Measurements from ENCODE around the gene NSFL1C. TPM values are rescaled to one million over a fixed set of nuclear protein-coding genes. Genes with fewer than 3 reads are reported as not detected.

NSFL1C gene
- 35.2 and 44.1 TPM in 2 replicates for total RNA-seq (2014; rRNA removed; shearing (Covaris generic))

DNA sequence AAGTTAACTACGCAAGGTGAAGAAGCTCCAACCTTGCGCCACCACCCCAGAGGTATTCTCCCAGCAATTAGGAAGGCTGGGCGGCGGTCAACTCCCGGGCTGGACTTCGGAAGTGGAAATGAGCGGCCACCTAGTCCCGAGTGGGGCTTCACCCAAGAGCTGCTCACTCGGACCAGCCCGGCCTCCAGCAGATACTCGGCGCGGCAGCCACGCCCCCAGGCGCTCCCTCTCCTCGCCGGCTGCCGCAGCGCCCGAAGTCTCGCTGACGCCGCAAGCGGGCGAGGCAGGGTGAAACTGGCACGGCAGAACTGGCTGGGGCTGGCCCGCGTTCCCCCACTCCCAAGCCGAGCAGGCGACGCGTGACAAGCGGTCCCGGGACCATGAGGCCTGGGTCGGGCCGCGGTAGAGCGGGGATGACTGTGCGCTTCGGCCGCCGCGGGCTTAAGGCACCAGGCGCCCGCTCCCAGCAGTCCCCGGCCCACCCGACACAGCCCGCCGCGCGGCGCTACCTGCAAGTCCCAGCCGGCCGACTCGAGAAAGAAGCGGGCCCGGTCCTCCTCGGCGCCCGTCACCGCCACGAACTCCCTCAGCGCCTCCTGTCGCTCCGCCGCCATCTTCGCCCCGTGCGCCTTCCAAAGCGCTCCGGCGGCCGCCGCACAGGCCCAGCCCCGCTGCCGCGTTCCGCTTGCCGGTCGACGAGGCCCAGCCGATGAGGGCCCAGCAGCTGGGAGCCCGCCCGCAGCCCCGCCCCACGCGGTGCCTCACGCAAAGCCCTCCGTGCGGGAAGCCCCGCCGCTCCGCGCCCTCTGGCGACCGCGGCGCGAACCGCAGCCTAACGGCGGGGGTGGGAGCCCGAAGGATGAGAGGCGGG lies at the start of gene NSFL1C:
TSS of gene NSFL1C (minus strand) at position 639 of the 871 bp plus-strand sequence. CDS start at position 614, 25 bp downstream.
- DNase-seq (ENCODE audit: low read depth): peak; percentile 94

DNA sequence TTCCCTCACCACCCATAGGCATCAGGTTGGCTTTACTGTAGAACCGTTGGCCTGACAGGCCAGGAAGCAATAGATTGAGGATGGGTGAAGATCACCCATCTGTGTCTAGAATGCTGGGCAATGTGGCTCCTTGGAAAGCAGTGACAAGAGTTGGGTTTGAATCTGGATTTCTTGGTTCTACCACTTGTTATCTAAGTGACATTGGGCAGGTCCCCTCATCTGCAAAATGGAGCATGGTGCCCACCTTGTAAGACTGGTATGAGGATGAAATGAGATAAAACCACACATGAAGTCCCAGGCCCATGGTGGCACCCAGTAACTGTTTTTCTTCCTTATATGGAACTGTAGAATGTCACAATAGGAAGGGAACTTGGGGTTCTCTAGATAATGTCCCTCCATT lies 47.2 kb upstream of the NSFL1C start:
- DNase-seq (ENCODE audit: low read depth): no peak

DNA sequence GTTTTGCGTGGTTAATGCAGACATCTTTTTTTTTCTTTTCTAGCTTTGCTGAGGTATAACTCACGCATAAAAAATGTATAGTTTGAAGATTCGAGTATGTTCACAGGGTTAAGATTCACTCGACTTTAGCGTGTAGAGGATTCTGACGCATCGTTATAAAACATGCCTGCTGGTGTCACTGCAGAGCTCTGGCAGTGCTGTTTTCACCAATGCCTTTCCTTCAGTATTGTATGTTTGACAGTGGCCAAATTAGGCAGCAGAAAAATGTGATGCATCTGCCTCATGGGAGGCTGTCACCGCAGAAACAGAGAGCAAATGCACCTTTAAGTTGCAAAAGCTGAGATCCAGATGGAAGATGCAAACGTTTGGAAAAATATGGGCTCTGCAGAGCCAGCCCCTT lies 42.6 kb upstream of the NSFL1C start:
- peak; percentile 86 for DNase-seq (ENCODE audit: low read depth)

DNA sequence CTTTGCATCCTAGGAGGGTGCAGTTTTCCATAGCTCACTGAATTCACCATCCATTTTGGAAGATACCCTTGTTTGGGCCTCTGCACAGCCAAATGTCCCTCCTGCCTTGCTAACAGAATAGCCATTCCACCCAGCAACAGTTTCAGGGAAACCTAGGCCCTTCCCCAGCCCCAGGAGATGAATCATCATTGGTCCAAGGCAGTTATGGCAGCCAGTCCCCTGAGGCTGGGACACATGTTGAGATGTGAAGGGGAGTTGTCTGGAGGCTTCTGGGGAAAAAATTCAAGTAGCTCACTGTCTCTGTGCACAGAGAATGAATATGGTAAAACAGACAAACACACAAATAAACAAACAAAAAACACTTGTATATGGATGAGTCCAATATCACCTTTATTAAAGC lies 41.9 kb upstream of the NSFL1C start:
- DNase-seq (ENCODE audit: low read depth): peak; percentile 93

DNA sequence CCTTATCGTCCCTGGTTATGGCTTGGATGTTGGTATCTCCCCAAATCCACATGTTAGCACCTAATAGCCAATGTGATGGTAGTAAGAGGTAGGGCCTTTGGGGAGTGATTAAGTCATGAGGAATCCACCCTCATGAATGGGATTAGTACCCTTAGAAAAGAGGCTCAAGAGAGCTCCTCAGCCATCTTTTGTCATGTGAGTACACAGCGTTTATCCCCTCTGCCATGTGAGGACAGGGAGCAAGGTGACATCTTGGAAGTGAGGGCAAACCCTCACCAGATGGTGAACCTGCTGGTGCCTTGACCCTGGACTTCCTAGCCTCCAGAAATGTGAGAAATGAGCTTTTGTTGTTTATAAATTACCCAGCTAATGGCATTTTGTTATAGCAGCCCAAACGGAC lies 40.6 kb upstream of the NSFL1C start:
- DNase-seq (ENCODE audit: low read depth): peak; percentile 40

DNA sequence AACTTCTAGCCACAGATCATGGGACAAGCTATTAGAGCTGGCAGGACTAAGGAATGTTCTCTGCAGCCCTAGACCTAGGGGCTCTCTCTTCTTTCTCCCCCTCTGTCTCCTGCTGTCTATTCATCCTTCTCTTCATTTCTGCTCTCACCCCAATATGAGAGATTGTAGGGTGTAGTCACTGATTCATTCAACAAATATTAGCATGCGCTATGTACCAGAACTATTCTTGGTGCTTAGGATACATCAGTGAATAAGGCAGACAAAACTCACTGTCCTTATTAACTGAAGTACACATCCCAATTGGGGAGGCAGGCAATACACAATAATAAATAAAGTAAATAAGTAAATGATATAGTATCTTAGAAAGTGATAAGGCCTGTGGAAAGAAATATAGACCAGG lies 39.2 kb upstream of the NSFL1C start:
- DNase-seq (ENCODE audit: low read depth): no peak

DNA sequence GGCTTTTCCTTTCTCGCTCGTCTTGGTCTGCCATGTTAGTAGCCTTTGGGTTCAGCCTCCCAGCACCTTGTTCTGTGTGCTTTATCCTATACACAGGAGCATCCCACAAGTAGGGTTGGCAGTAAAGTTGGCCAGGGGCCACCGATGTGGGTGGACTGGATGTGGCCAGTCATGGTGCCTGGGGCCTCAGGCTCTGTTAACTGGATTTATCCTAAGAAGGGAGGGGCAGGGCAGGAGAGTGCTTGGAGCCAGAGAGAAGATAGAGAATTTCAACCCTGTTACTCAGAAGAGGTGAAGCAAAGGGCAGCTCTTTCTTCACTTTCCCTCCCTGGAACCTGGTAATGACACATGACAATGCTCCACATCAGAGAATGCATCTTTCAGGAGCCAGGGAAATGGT lies 38.7 kb upstream of the NSFL1C start:
- DNase-seq (ENCODE audit: low read depth): peak; percentile 98

DNA sequence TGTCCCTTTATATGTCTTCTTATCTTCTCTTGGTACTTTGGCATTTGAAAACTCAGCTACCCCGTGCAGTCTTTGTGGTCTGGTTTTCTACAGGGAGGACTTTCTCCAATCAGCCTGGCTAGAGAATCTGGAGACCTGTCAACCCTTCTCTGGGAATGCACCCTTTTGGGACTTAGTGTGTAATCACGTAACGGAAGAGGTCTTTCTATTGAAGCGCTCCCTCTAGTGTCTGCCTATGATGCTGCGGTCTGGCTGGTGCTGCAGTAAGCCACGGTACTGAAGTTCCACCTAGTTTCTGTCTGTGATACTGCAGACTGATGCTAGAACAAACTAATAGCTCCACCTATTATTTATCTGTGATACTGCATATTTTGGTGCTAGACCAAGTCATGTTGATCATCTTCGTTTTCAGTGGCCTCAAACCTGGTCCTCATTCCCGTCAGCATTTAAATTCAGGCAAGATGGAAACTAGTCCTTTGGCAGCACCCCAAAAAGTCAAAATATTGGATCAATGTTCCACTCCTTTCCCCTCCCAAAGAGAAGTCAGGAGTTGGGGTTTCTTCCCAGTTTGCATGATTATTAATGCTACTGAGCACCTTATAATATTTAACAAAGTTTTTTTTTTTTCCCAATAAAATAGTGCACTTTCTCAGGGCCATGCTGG lies 37.0 kb upstream of the NSFL1C start:
- DNase-seq (ENCODE audit: low read depth): peak; percentile 96

DNA sequence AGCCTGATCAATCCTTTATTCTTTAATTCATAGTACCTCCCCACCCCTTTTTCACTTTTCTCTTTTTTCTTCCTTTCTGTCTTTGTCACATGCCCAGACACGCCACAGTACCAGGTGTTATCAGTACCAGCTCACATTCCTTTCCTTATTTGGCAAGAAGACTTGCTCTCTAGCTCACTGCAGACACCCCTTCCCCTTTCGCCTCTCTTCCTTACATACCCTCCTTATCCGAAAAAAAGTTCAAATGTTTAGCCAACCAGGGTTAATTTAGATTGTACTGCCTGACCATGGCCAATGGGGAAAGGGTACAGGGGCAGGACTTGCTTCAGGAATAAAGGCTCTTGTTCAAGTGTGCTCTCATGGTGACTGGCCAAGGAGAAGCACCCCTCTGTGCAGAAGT lies 33.8 kb upstream of the NSFL1C start:
- no peak for DNase-seq (ENCODE audit: low read depth)

DNA sequence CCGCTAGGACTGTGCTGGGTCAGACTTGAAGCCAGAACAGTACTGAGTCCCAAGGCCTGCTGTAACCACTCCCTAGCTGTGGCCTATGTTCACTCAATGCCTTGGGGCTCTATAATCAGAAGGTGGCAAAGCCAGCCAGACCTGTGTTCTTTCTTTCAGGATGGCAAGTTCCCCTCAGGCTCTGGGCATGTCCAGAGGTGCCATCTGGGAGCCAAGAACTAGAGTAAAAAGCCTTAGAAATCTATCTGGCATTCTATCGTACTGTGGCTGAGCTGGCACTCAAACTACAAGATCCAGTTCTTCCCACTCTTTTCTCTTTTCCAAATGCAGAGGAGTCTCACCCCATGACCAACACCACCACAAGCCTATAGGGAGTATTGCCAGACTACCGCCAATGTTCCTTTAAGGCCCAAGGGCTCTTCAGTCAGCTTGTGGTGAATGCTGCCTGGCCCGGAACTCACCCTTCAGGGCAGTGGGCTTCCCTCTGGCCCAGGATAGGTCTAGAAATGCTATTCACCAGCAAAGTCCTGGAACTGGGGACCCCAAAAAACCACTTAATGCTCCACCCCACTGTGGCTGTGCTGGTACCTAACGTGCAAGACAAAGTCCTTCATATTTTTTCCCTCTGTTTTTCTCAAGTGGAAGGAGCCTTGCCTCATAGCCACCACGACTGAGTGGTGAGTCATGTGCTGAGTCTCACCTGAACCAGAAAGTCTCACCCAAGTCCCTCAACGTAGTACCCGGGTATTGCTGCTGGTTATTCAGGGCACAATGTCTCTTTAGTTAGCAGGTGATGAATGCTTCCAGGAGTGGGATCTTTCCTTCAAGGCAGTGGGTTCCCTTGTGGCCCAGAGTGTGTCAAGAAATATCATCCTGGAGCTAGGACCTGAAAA lies 33.1 kb upstream of the NSFL1C start:
- DNase-seq (ENCODE audit: low read depth): peak; percentile 55

DNA sequence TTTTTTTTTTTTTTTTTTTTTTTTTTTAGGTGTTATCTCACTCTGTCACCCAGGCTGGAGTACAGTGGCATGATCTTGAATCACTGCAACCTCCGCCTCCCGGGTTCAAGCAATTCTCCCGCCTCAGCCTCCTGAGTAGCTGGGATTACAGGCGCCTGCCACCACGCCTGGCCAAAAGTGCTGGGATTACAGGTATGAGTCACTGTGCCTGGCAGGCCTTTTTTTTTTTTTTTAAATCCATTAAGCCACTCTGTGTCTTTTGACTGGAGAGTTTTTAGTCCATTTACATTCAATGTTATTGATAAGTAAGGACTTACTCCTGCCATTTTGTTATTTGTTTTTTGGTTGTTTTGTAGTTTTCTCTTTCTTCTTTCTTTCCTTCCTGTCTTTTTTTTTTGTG lies 30.7 kb upstream of the NSFL1C start:
- DNase-seq (ENCODE audit: low read depth): peak; percentile 67

DNA sequence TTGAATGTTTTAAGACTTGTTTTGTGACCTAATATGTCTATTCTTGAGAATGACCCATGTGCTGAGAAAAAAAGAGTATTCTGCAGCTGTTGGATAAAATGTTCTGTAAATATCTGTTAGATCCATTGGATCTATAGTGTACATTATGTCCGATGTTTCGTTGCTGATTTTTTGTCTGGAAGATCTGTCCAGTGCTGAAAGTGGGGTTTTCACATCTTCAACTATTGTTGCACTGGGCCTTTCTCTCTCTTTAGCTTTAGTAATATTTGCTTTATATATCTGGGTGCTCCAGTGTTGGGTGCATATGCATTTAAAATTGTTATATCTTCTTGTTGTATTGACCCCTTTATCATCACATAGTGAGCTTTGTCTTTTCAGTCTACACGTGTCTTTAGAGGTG lies 30.3 kb upstream of the NSFL1C start:
- no peak for DNase-seq (ENCODE audit: low read depth)

DNA sequence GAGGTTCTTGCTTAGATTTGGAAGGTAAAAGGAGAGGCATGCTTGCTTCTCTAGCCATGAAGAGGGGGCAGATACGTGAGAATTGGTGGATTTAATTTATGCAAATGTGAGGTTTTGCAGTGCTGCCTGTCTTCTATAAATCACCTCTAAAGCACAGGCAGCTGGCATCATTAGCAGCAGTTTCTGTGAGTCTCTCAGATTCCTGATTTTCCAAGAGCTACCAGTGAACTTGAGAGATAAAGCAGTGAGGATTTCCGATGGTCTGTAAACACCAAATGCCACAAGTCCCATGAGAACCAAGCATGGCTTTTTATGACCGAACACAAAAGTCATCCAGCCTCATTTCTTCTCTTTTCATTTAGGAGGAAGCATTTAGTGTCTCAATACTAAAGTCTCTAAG lies 27.8 kb upstream of the NSFL1C start:
- DNase-seq (ENCODE audit: low read depth): no peak

DNA sequence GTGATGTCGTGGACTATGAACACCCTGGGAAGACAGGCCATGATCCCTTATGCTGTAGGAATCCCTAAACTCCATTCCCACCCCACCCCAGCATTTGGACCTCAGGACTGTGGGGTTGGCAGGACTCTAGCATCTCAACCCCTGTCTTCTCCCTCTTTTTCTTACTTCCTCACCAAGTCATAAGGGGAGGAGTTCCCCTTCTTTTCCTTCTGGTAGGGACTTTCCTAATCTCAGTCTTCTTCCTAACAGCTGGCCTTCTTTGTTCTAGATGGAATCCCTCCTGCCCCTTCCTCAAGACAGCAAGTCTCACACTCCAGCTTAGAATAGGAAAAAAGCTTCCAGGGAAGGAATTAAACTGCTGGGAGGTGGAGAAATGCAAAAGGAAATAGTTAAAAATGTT lies 26.9 kb upstream of the NSFL1C start:
- no peak for DNase-seq (ENCODE audit: low read depth)

DNA sequence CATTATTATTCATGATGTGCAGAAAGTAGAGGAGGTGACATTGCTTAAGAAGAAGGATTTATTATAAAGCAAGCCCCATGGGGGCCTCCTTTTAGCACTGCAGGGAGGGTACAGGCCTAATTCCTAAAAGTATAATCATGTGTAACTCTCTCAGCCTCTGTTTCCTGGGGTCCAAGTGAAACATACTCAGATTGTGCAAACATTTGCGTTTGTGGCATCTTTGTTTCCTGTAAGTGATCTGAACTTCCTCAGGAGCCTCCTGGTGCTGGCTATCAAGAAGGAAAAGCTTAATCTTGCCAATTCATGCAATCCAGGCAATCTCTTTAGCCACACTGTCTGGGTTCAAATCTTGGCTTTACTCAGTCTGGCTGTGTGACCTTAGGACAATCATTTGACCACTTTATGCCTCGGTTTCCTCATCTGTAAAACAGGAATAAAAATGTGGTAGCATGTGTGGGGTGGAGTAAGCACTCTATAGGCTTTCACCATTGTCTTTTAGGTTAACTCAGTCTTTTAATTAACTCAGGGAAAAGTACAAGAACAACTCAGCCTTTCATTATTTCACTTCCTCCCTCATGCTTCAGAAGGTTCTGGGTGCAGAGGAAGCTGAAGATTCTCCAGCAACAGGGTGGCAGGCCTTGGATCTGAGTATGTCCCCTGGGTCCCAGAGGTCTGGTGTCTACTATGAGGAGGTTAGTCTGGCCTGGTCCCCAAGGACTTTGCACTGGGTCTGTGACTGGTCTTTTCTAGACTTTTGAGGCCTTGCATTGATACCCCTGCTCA lies 25.4 kb upstream of the NSFL1C start:
- no peak for DNase-seq (ENCODE audit: low read depth)

DNA sequence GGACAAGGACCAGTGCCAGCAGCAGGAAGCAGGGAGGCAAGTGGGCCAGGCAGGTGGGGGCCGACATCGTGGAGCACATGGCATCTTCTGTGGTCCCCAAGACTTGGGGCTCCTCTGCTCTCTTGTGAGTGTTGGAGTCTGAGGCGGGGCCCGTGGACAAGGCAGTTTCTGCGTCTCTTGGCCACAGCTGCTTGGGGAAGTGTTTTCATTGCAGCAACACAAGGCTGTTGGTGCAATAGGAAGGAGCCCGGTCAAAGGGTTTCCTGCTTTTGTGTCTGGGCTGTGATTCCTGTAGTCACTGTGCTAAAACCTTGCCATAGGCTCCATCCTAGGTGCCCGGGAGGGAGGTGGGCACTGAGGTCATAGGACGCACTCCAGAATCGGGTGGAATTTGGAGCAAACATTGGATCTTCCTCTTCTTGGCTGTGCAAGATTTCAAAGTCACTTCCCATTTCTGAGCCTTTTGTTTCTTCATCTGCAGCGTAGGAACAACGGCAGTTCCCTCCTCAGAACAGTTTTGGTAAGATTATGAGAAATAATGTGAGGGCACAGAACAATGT lies 24.7 kb upstream of the NSFL1C start, which contains the start of gene SIRPB2:
TSS of gene SIRPB2 (minus strand) at position 140 of the 560 bp plus-strand sequence. CDS start at position 79, 61 bp downstream.
- no peak for DNase-seq (ENCODE audit: low read depth)

DNA sequence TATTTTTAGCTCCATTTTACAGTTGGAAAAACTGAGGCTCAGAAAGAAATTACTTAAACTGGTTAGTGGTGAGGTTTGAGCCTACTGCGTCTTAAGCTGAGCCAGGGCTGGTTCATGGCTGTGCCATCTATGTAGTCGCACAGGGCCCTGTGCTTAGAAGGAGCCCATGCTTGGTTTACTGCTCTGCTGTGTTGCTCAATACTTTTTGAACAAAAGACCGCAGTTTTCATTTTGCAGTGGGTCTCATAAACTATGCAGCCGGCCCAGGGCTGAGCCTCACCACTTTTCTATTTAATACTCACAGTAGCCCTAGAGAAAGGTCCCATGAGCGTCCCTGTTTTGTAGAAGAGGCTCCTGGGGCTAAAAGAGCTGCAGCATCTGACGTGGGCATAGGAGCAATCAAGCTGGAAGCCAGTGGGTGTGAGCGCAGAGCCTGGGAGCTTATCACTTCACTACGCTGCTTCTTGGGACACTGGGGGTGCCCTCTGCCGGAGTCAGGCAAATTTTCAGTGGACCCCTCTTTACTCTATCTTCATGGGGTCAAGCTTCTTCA lies 24.1 kb upstream of the NSFL1C start:
- no peak for DNase-seq (ENCODE audit: low read depth)

DNA sequence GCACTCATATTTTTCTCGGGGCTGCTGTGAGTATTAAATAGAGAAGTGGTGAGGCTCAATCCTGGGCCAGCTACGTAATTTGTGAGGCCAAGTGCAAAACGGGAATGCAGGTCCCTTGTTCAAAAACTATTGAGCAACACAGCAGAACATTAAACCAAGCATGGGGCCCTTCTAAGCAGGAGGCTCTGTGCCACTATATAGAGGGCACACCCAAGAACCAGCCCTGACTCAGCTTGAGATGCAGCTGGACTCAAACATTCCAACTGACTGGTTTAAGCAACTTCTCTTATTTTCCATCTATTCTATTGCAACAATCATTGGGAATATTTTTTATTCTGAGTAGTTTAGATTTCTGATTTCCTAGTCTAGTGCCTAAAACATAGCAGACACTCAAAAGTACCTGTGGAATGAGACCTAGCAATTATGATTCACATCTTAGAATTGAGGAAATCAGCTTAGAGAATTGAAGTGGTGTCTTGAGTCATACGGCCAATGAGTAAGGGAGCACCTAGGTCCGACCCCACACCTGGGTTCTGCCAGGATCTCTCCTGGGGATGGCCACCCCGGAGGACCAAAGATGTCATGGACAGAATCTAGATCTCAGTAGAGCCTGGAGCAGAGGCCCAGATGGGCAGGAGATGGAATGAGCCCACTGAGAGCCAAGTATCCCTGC lies 23.3 kb upstream of the NSFL1C start:
- peak; percentile 61 for DNase-seq (ENCODE audit: low read depth)

DNA sequence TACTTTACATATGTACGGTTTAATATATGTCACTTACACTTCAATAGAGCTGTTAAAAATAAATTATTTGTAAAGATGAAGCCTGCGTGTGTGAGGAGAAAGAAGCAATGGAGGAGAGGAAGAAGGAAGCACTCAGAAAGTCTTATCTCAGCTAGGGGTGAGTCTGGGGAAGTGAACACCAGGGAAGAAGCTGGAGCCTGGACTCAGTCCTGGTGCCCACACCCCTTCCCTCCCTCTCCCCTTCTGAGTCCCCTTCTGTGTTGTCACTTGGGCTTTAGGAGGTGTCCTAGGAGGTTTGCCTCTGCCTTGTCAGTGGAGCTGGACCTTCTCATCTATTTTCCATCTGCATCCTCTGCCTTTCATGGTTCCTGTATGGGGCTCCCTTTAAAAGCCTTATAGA lies 22.7 kb upstream of the NSFL1C start:
- DNase-seq (ENCODE audit: low read depth): no peak

DNA sequence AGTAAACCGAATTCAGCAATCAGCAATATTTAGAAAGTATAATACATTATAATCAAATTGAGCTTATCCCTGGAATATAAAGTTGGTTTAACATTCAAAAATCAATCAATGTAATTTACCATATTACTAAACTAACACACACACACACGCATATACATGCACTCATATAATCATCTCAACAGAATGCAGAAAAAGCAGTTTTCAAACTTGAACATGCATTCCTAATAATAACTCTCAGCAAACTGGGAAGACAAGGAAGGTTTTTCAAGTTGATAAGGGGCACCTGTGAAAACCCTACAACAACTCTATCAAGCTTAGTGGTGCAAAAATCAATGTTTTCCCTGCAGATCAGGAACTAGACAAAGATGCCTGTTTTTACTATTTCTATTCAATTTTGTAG lies 19.9 kb upstream of the NSFL1C start:
- DNase-seq (ENCODE audit: low read depth): no peak
